OCI-LY7 (cell line): Measurements from ENCODE around the gene CCDC57. TPM values are rescaled to one million over a fixed set of nuclear protein-coding genes. Genes with fewer than 3 reads are reported as not detected.
A peak's percentile ranks its signal among the peaks of the same experiment; 100 is the strongest.

Experiments
- BruUV-seq: library from RNA; stranded (reverse); fragments of 400-500 nt; replicated peaks from 2 replicates; lab custom pipeline; 2021; lab: Mats Ljungman, UMichigan
- CTCF ChIA-PET: fragments of 300-600 bp; sonication (Branson Sonifier 250); formaldehyde crosslinking; loops from one replicate; lab custom pipeline; 2022; ENCODE audit warnings: antibody characterized with exemption; ENCODE audit not compliant: unreplicated experiment; lab: Charles Lee
- POLR2A ChIA-PET: fragments of 300-600 bp; sonication (Branson Sonifier 250); formaldehyde crosslinking; loops from one replicate; lab custom pipeline; 2022; ENCODE audit warnings: antibody characterized with exemption; lab: Charles Lee
- DNase-seq: peaks from one replicate; pipeline ENCODE4 v3.0.0-alpha.2; 2015; ENCODE audit warnings: low spot score
- H2AFZ ChIP-seq: fragments of 200-600 bp; sonication (generic), shearing (Covaris generic); 2 replicates; pipeline ENCODE4 v1.6.1; 2014; ENCODE audit warnings: mild to moderate bottlenecking, antibody characterized with exemption, low read length, moderate library complexity
- H3K27ac ChIP-seq: fragments of 200-600 bp; sonication (generic); 2 replicates; pipeline ENCODE4 v1.5.1; 2014; ENCODE audit warnings: mixed run types, low read depth, mild to moderate bottlenecking, moderate library complexity, low read length, inconsistent platforms; ENCODE audit not compliant: poor library complexity, severe bottlenecking
- H3K36me3 ChIP-seq: fragments of 200-600 bp; sonication (generic); 2 replicates; pipeline ENCODE4 v1.6.1; 2014; ENCODE audit warnings: mild to moderate bottlenecking, antibody characterized with exemption, low read length, moderate library complexity, mixed read lengths; ENCODE audit not compliant: insufficient read depth
- H3K4me1 ChIP-seq: fragments of 200-600 bp; sonication (generic); 2 replicates; pipeline ENCODE4 v1.5.1; 2014; ENCODE audit warnings: mild to moderate bottlenecking, low read length; ENCODE audit not compliant: insufficient read depth, poor library complexity, severe bottlenecking
- H3K4me2 ChIP-seq: fragments of 200-600 bp; sonication (generic); 2 replicates; pipeline ENCODE4 v1.6.1; 2014; ENCODE audit warnings: mild to moderate bottlenecking, low read length
- H3K4me3 ChIP-seq: fragments of 200-600 bp; sonication (generic); 2 replicates; pipeline ENCODE4 v1.5.1; 2014; ENCODE audit warnings: mild to moderate bottlenecking, low read depth, low read length; ENCODE audit not compliant: poor library complexity, severe bottlenecking
- H3K79me2 ChIP-seq: fragments of 200-600 bp; sonication (generic); 2 replicates; pipeline ENCODE4 v1.6.1; 2016; ENCODE audit warnings: low read depth, mild to moderate bottlenecking, low read length, moderate library complexity, mixed read lengths; ENCODE audit not compliant: insufficient read depth
- H3K9me2 ChIP-seq: fragments of 200-600 bp; sonication (generic); 2 replicates; pipeline ENCODE4 v1.6.1; 2016; ENCODE audit warnings: mild to moderate bottlenecking, low read length, mixed read lengths; ENCODE audit not compliant: insufficient read depth
- H3K9me3 ChIP-seq: fragments of 200-600 bp; sonication (generic); 2 replicates; pipeline ENCODE4 v1.6.1; 2014; ENCODE audit warnings: mild to moderate bottlenecking, mixed run types, low read length, mixed read lengths
- H4K20me1 ChIP-seq: fragments of 200-600 bp; sonication (generic); 2 replicates; pipeline ENCODE4 v1.6.1; 2014; ENCODE audit warnings: mild to moderate bottlenecking, antibody characterized with exemption, low read length, moderate library complexity, mixed read lengths; ENCODE audit not compliant: insufficient read depth
- EZH2phosphoT487 ChIP-seq: fragments of 200-600 bp; sonication (generic); IDR thresholded peaks from 2 replicates; pipeline ENCODE4 v1.6.1; 2018; ENCODE audit warnings: low read depth, borderline replicate concordance, mild to moderate bottlenecking, mixed run types, antibody characterized with exemption, low read length, moderate library complexity, mixed read lengths
- intact Hi-C: fragments of 100-400 bp; cut with micrococcal nuclease; formaldehyde crosslinking; loops from one replicate; pipeline ENCODE4 v1.10.0; 2022; ENCODE audit not compliant: unreplicated experiment
- total RNA-seq, 2 experiments: library from RNA; depleted of rRNA in 1 of 2; stranded (reverse); fragments of >200 nt in 1 of 2; shearing (Covaris generic) in 1 of 2; gene quantifications; 2 replicates each; pipeline ENCODE4 v1.2.3, GENCODE V29; 2014 to 2022
- TF ChIP-seq, protein P1 (sequence below): fragments of 200-600 bp; sonication (generic); conservative IDR thresholded peaks from 2 replicates; pipeline ENCODE4 v1.5.1; 2014; ENCODE audit warnings: mild to moderate bottlenecking, antibody characterized with exemption, low read length, moderate library complexity, mixed read lengths

The CCDC57 gene
- total RNA-seq, 2 experiments from 2014 or later = 34.5 to 58.7 TPM

DNA sequence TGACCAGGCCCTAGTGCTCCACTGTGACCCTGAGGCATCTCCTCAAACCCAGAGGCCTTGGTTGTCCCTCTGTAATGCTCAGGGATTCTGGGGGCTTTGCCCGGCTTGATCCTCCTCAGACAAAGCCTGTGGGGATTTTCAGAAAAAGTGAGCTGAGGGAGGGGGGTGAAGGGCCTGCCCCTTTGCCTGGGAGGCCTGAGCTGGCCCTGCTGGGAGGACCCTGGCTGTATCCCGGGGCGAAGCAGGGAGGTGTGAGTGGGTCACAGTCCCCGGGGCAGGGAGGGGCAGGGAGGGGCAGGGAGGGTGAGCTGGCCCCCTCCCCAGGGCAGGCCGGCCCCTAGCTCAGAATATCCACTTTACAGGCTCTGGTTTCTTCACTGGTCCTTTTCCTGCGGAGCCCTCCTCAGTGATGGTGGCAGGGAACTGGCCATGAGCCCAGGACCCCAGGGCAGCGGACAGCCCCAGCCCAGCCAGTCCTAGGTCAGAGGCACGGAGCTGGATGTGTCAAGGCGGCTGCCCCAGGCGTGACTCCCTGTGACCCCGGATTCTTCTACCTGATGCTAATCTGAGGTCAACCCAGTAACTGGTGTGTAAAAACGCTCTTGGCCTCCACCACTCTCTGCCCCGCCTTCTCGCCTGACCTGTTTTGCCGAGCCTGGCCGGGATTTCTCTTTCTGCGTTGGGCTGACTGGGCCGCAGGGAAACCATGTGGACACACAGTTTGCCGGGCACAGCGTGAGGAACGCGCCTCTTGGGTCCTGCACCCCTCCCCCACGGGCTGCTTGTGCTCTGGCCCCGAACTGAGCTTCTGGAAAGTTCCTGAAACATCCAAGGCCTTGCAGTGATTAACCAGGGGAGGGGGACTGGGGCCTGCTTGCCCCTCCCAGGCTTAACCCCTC, 108.8 kb downstream of the CCDC57 start:
- H4K20me1 ChIP-seq = no peaks in the 10 kb centered on the region
- no peaks in the 10 kb centered on the region for H3K36me3 ChIP-seq
- intact Hi-C loops = loop anchor here (5.0 kb wide), 1 partner anchor 137 kb away; no protein-coding TSS in a partner anchor
- no peak for TF ChIP-seq EZH2phosphoT487
- TF ChIP-seq, protein P1, sequence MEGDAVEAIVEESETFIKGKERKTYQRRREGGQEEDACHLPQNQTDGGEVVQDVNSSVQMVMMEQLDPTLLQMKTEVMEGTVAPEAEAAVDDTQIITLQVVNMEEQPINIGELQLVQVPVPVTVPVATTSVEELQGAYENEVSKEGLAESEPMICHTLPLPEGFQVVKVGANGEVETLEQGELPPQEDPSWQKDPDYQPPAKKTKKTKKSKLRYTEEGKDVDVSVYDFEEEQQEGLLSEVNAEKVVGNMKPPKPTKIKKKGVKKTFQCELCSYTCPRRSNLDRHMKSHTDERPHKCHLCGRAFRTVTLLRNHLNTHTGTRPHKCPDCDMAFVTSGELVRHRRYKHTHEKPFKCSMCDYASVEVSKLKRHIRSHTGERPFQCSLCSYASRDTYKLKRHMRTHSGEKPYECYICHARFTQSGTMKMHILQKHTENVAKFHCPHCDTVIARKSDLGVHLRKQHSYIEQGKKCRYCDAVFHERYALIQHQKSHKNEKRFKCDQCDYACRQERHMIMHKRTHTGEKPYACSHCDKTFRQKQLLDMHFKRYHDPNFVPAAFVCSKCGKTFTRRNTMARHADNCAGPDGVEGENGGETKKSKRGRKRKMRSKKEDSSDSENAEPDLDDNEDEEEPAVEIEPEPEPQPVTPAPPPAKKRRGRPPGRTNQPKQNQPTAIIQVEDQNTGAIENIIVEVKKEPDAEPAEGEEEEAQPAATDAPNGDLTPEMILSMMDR = no peak
- no peak overlapping the region for H3K4me3 ChIP-seq
- H3K27ac ChIP-seq = no peak overlapping the region
- ChIA-PET CTCF (no interaction called here), POLR2A (interaction anchor here (0.6 kb wide), 1 partner anchor 429 kb away, joined by 3 read pairs; no protein-coding TSS in a partner anchor)
- BruUV-seq = no TSS peak
- no peaks in the 10 kb centered on the region for H3K9me2 ChIP-seq
- H3K9me3 ChIP-seq = no peaks in the 10 kb centered on the region
- no peak overlapping the region for H3K4me2 ChIP-seq
- peaks cover 9% of the 10 kb centered on the region; the same call in 1 of the 2 replicates for H3K79me2 ChIP-seq
- no peak overlapping the region for H2AFZ ChIP-seq
- peak; percentile 23 for DNase-seq
- peaks cover 65% of the 10 kb centered on the region for H3K4me1 ChIP-seq

DNA sequence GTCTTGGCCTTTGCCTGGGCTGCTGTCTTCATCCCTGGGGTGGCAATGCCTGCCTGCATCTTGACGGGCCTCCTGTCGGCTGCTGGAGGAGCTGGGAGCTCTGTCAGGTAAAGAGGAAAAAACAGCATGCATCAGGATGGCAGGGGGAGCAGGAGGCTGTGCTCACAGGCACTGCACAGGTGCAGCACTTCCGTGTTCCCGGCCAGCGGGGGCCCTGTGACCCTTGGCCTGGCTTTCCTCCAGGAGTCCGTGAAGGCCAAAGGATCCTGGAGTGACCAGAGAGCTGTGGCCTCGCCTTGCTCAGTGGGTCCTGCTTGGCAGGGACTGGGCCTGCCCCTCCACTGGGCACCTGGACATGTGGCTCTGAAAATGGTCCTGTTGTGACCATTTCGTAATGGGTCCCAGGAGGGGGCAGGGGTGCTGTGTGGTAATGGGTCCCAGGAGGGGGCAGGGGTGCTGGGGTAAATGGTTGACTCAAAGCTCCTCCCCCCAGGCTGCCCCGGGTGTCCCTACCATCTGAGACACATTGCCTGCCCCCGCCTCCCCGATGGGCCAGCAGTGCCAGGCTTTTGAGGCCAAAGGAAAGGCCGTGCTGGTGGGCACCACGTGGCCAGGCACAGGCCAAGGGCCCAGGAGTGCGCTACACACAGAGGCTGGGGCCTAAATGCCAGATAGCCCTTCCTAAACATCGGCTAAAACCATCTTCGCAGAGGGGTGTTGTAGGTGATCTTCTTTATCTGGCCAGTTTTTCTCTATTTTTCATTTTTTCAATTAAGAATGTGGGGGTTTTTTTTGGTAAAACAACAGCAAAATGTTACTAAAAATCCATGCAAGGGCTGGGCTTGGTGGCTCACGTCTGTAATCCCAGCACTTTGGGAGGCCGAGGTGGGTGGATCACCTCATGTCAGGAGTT, 110.6 kb downstream of the CCDC57 start:
- CTCF ChIA-PET = interaction anchor here (0.5 kb wide), 1 partner anchor 248 kb away, joined by 3 read pairs; no protein-coding TSS in a partner anchor
- peak overlapping the region; percentile 84 for H3K4me2 ChIP-seq

More for the DNA sequence above, 110.6 kb downstream of the CCDC57 start:
- Histone ChIP-seq H3K36me3 (peaks cover 5% of the 10 kb centered on the region), H3K9me2 (no peaks in the 10 kb centered on the region), H3K27ac (peak overlapping the region; percentile 89), H3K9me3 (no peaks in the 10 kb centered on the region), H3K4me1 (peaks cover 60% of the 10 kb centered on the region), H2AFZ (no peak overlapping the region), H4K20me1 (0 out of 2 replicates have a peak, but pooled peaks cover 1% of the 10 kb centered on the region), H3K79me2 (peaks cover 16% of the 10 kb centered on the region), H3K4me3 (peak overlapping the region; percentile 87)
- peak; percentile 66 for DNase-seq
- intact Hi-C loops = loop anchor here (5.0 kb wide), 1 partner anchor 135 kb away; no protein-coding TSS in a partner anchor
- BruUV-seq = no TSS peak
- POLR2A ChIA-PET = interaction anchor here (1.1 kb wide), 1 partner anchor 38 kb away, joined by 3 read pairs; no protein-coding TSS in a partner anchor
- TF ChIP-seq, protein P1 = 0 out of 2 replicates have a peak, but pooled peaks have one; percentile 25
- TF ChIP-seq EZH2phosphoT487 = no peak
